Measurements from ENCODE around the gene CLEC2L.

CLEC2L gene

GRCh38 chr7:139522830-139523198 lies 671 bp upstream of the CLEC2L start:
- in situ Hi-C loops (cut with MboI; ENCODE audit: low sequenced_read_pairs), result no loop called here

- in situ Hi-C loops (cut with MboI; ENCODE audit: low sequenced_read_pairs), result no loop called here
Observed at GRCh38 chr7:139523968-139524815, 707 bp downstream of the CLEC2L start.

GRCh38 chr7:139525239-139525638 lies 1.8 kb downstream of the CLEC2L start:
- in situ Hi-C loops (cut with MboI; ENCODE audit: low sequenced_read_pairs), result no loop called here

GRCh38 chr7:139525750-139526149 lies 2.3 kb downstream of the CLEC2L start:
- in situ Hi-C loops (cut with MboI; ENCODE audit: low sequenced_read_pairs), result no loop called here

- in situ Hi-C loops (cut with MboI; ENCODE audit: low sequenced_read_pairs), result no loop called here
Observed at GRCh38 chr7:139526578-139527544, 3.4 kb downstream of the CLEC2L start.

GRCh38 chr7:139531094-139531493 lies 7.6 kb downstream of the CLEC2L start:
- in situ Hi-C loops (cut with MboI; ENCODE audit: low sequenced_read_pairs), result no loop called here

GRCh38 chr7:139532636-139533155 lies 9.2 kb downstream of the CLEC2L start:
- in situ Hi-C loops (cut with MboI; ENCODE audit: low sequenced_read_pairs), result no loop called here

- in situ Hi-C loops (cut with MboI; ENCODE audit: low sequenced_read_pairs), result no loop called here
Observed at GRCh38 chr7:139534096-139534495, 10.6 kb downstream of the CLEC2L start.

- in situ Hi-C loops (cut with MboI; ENCODE audit: low sequenced_read_pairs), result no loop called here
Observed at GRCh38 chr7:139534966-139535651, 11.6 kb downstream of the CLEC2L start.

GRCh38 chr7:139536152-139536551 lies 12.7 kb downstream of the CLEC2L start:
- in situ Hi-C loops (cut with MboI; ENCODE audit: low sequenced_read_pairs), result no loop called here

- in situ Hi-C loops (cut with MboI; ENCODE audit: low sequenced_read_pairs), result no loop called here
Observed at GRCh38 chr7:139538881-139539635, 15.6 kb downstream of the CLEC2L start.

- in situ Hi-C loops (cut with MboI; ENCODE audit: low sequenced_read_pairs), result no loop called here
Observed at GRCh38 chr7:139540203-139540602, 16.7 kb downstream of the CLEC2L start.

- in situ Hi-C loops (cut with MboI; ENCODE audit: low sequenced_read_pairs), result no loop called here
Observed at GRCh38 chr7:139541600-139542307, 18.3 kb downstream of the CLEC2L start.

- in situ Hi-C loops (cut with MboI; ENCODE audit: low sequenced_read_pairs), result no loop called here
Observed at GRCh38 chr7:139542308-139543151, 19.0 kb downstream of the CLEC2L start.

- in situ Hi-C loops (cut with MboI; ENCODE audit: low sequenced_read_pairs), result no loop called here
Observed at GRCh38 chr7:139543801-139544603, 20.5 kb downstream of the CLEC2L start.

GRCh38 chr7:139544645-139545044 lies 21.2 kb downstream of the CLEC2L start:
- in situ Hi-C loops (cut with MboI; ENCODE audit: low sequenced_read_pairs), result no loop called here

GRCh38 chr7:139548302-139549028 lies 25.0 kb downstream of the CLEC2L start:
- in situ Hi-C loops (cut with MboI; ENCODE audit: low sequenced_read_pairs), result no loop called here

All from hTERT RPE-1 (cell line).